GM23338 (cell line): ENCODE results near the gene ADGRB2.

Source experiments
- CREB1 ChIP-seq: fragments of 250-450 bp; sonication (Bioruptor Pico); IDR thresholded peaks from 2 replicates; pipeline ENCODE4 v1.5.0; 2020; ENCODE audit warnings: low read depth, mild to moderate bottlenecking, moderate library complexity
- EZH2 ChIP-seq: fragments of 200-600 bp; sonication (generic); IDR thresholded peaks from one replicate; pipeline ENCODE4 v1.8.0; 2017; ENCODE audit warnings: antibody characterized with exemption, mild to moderate bottlenecking, low read depth; ENCODE audit not compliant: unreplicated experiment
- EZH2phosphoT487 ChIP-seq: fragments of 200-600 bp; sonication (generic); IDR thresholded peaks from one replicate; pipeline ENCODE4 v1.8.1; 2018; ENCODE audit warnings: antibody characterized with exemption; ENCODE audit not compliant: unreplicated experiment
- JUNB ChIP-seq: IDR thresholded peaks from one replicate; pipeline ENCODE4 v1.6.1; 2016; ENCODE audit warnings: antibody characterized with exemption; ENCODE audit not compliant: unreplicated experiment
- NANOG ChIP-seq: IDR thresholded peaks from 2 replicates; pipeline ENCODE4 v1.6.1; 2016; ENCODE audit warnings: antibody characterized with exemption, borderline replicate concordance
- POLR2AphosphoS5 ChIP-seq: IDR thresholded peaks from 2 replicates; pipeline ENCODE4 v1.6.1; 2016; ENCODE audit warnings: antibody characterized with exemption, low read depth
- REST ChIP-seq: IDR thresholded peaks from one replicate; pipeline ENCODE4 v1.6.1; 2018; ENCODE audit warnings: antibody characterized with exemption; ENCODE audit not compliant: unreplicated experiment
- STAT1 ChIP-seq: IDR thresholded peaks from one replicate; pipeline ENCODE4 v1.6.1; 2016; ENCODE audit warnings: antibody characterized with exemption; ENCODE audit not compliant: unreplicated experiment
- ZNF114 ChIP-seq: fragments of 250-450 bp; sonication (Bioruptor Pico); IDR thresholded peaks from 2 replicates; pipeline ENCODE4 v1.5.0; 2020; ENCODE audit warnings: mild to moderate bottlenecking, moderate library complexity
- ZNF462 ChIP-seq: fragments of 250-450 bp; sonication (Bioruptor Pico); IDR thresholded peaks from 2 replicates; pipeline ENCODE4 v1.5.0; 2020; ENCODE audit warnings: mild to moderate bottlenecking, moderate library complexity
- TF ChIP-seq, protein P1 (sequence below), 2 experiments: fragments of 200-600 bp in 1 of 2; sonication (generic) in 1 of 2; conservative IDR thresholded peaks; 2 replicates each; pipeline versions ENCODE4 v1.5.1 to v1.6.1; 2016 to 2017; ENCODE audit warnings: antibody characterized with exemption in 2 of 2, low read depth in 2 of 2, mild to moderate bottlenecking in 2 of 2, moderate library complexity in 1 of 2
- TF ChIP-seq, protein P2 (sequence below): IDR thresholded peaks from 2 replicates; pipeline ENCODE4 v1.6.1; 2016; ENCODE audit warnings: antibody characterized with exemption

DNA sequence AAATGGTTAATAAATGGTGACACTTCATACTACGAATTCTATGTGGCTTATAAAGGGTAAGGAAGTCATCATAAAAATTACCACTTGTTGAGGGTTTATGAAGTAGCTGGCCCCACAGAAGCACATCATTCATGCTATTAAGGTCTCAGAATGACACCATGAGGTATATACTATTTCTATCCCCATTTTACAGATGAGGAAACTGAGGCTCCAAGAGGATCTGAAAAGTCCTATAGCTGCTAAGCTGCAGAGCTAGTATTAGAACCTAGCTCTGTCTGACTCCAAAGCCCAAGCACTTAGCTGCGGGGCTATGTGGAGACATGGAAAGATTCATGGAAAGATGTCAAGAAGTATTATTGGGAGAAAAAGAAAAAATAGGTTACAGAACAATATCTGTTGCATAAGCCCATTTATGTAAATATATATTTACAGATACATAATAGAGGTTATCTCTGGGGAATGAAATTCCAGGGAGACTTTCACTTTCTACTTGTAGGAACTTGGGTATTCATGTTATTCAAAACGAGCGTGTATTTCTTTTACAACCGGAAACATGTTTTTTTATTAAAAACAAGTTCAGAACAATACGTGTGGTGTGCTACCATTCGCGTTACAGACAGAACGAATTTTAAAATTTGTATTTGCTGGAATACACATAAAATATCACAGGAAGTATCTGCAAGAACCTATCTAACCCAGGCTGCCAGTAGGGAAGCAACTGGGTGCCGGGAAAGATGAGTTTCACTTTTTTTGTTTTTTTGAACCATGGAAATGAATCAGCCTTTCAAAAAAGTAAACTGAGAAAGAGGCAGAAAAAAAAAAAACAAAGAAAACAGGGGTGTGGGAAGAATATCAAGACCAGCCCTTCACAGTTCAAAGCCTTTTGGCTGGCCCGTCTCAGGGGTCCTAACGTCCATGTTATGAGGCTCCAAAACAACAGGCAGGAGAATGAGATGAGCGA lies 38.3 kb upstream of the ADGRB2 start:
- TF ChIP-seq EZH2 (no peak), POLR2AphosphoS5 (no peak), CREB1 (CRISPR knock-in tag) (no peak), REST (no peak), EZH2phosphoT487 (no peak), ZNF114 (no peak), JUNB (no peak), ZNF462 (CRISPR knock-in tag) (no peak), NANOG (no peak), STAT1 (no peak)
- TF ChIP-seq, protein P1, sequence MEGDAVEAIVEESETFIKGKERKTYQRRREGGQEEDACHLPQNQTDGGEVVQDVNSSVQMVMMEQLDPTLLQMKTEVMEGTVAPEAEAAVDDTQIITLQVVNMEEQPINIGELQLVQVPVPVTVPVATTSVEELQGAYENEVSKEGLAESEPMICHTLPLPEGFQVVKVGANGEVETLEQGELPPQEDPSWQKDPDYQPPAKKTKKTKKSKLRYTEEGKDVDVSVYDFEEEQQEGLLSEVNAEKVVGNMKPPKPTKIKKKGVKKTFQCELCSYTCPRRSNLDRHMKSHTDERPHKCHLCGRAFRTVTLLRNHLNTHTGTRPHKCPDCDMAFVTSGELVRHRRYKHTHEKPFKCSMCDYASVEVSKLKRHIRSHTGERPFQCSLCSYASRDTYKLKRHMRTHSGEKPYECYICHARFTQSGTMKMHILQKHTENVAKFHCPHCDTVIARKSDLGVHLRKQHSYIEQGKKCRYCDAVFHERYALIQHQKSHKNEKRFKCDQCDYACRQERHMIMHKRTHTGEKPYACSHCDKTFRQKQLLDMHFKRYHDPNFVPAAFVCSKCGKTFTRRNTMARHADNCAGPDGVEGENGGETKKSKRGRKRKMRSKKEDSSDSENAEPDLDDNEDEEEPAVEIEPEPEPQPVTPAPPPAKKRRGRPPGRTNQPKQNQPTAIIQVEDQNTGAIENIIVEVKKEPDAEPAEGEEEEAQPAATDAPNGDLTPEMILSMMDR (conservative IDR thresholded peaks at IDR 0.05; ENCODE audit: low read depth in 2 of 2) = no peak
- TF ChIP-seq, protein P2, sequence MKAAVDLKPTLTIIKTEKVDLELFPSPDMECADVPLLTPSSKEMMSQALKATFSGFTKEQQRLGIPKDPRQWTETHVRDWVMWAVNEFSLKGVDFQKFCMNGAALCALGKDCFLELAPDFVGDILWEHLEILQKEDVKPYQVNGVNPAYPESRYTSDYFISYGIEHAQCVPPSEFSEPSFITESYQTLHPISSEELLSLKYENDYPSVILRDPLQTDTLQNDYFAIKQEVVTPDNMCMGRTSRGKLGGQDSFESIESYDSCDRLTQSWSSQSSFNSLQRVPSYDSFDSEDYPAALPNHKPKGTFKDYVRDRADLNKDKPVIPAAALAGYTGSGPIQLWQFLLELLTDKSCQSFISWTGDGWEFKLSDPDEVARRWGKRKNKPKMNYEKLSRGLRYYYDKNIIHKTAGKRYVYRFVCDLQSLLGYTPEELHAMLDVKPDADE = no peak
